Breast epithelium (tissue), 4 donors: ENCODE results near the gene TP53BP2. TPM values are rescaled to one million over a fixed set of nuclear protein-coding genes. Genes with fewer than 3 reads are reported as not detected.
"Not testable (repeated sequence)": the region's sequence is repeated elsewhere in the genome, so short reads cannot be mapped to it uniquely, and the experiment has no call there.

Experiments
- DNase-seq, 2 donors: peaks; one replicate each; pipeline ENCODE4 v3.0.0-alpha.2; 2019; ENCODE audit warnings: low spot score in 2 of 2
- H3K27ac ChIP-seq, 2 donors: fragments of 200-600 bp; sonication (generic) in 1 of 2; one replicate each; pipeline ENCODE4 v1.5.1; 2016 to 2019; ENCODE audit warnings: mild to moderate bottlenecking in 1 of 2
- H3K27me3 ChIP-seq, 2 donors: fragments of 200-600 bp; sonication (generic) in 1 of 2; one replicate each; pipeline versions ENCODE4 v1.5.1 to v1.6.0; 2017 to 2019; ENCODE audit warnings: control low read depth in 1 of 2, mild to moderate bottlenecking in 1 of 2
- H3K36me3 ChIP-seq: fragments of 200-600 bp; one replicate; pipeline ENCODE4 v1.5.1; 2019
- H3K4me1 ChIP-seq, 2 donors: fragments of 200-600 bp; sonication (generic); one replicate each; pipeline ENCODE4 v1.5.1; 2016 to 2019; ENCODE audit warnings: control low read depth in 1 of 2
- H3K4me3 ChIP-seq, 3 donors: fragments of 200-600 bp; sonication (generic); 1 replicate in 2 of 3; 2 replicates in 1 of 3; pipeline ENCODE4 v1.5.1; 2016 to 2019; ENCODE audit warnings: mild to moderate bottlenecking in 3 of 3, moderate library complexity in 2 of 3
- H3K9me3 ChIP-seq, 2 donors: fragments of 200-600 bp; sonication (generic) in 1 of 2; one replicate each; pipeline ENCODE4 v1.5.1; 2016 to 2019; ENCODE audit warnings: control low read depth in 1 of 2
- CTCF ChIP-seq, 3 donors: fragments of 450-650 bp; IDR thresholded peaks; one replicate each; pipeline ENCODE4 v1.5.1; 2016 to 2017; ENCODE audit warnings: antibody characterized with exemption in 3 of 3, mild to moderate bottlenecking in 3 of 3, moderate library complexity in 3 of 3
- POLR2A ChIP-seq: fragments of 450-650 bp; IDR thresholded peaks from one replicate; pipeline ENCODE4 v1.6.1; 2016; ENCODE audit warnings: antibody characterized with exemption, mild to moderate bottlenecking, moderate library complexity
- POLR2AphosphoS5 ChIP-seq, 3 donors: sonication (generic); formaldehyde crosslinking; IDR thresholded peaks; one replicate each; pipeline ENCODE4 v1.6.1; 2017; ENCODE audit warnings: antibody characterized with exemption in 3 of 3
- intact Hi-C: fragments of 100-400 bp; cut with DNase I; formaldehyde crosslinking; loops from one replicate; pipeline ENCODE4 v1.15.1; 2023; ENCODE audit warnings: low total_unique reads
- total RNA-seq, 3 donors: library from RNA; depleted of rRNA; stranded (reverse); fragments of >200 nt; gene quantifications; one replicate each; pipeline ENCODE4 v1.1.0, GENCODE V29; 2016

TP53BP2 gene
- total RNA-seq, 3 donors from 2014 or later = 31.4 to 46.8 (median 38.0) TPM

GRCh38 chr1:223870617-223871574 lies 25.1 kb upstream of the TP53BP2 start:
- no peaks in the 10 kb centered on the region for H3K27me3 ChIP-seq
- intact Hi-C loops = no loop called here
- no peaks in the 10 kb centered on the region for H3K9me3 ChIP-seq
- TF ChIP-seq POLR2A = no peak
- no peak for TF ChIP-seq POLR2AphosphoS5 (IDR thresholded peaks at IDR 0.05)
- no peak for TF ChIP-seq CTCF (IDR thresholded peaks at IDR 0.05)
- H3K4me3 ChIP-seq = no peak overlapping the region
- DNase-seq = no peak
- no peak overlapping the region for H3K27ac ChIP-seq
- no peaks in the 10 kb centered on the region for H3K4me1 ChIP-seq
- no peaks in the 10 kb centered on the region for H3K36me3 ChIP-seq

DNA sequence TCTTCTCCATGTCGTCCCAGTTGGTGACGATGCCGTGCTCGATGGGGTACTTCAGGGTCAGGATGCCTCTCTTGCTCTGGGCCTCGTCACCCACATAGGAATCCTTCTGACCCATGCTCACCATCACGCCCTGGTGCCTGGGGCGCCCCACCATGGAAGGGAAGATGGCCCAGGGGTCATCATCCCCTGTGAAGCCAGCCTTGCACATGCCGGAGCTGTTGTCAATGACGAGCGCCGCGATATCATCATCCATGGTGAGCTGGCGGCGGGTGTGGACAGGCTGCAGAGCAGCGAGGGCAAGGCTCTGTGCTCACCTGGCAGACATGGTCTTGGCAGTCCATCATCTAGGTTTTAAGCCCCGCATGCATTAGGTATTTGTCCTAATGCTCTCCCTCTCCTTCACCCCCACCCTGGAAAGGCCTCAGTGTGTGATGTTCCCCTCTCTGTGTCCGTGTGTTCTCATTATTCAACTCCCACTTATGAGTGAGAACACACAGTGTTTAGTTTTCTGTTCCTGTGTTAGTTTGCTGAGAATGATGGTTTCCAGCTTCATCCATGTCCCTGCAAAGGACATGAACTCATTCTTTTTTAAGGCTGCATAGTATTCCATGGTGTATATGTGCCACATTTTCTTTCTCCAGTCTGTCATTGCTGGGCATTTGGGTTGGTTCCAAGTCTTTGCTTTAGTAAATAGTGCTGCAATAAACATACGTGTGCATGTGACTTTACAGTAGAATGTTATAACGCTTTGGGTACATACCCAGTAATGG lies 19.0 kb upstream of the TP53BP2 start:
- H3K27ac ChIP-seq, H3K36me3 ChIP-seq, H3K27me3 ChIP-seq, H3K9me3 ChIP-seq, H3K4me3 ChIP-seq, intact Hi-C loops, H3K4me1 ChIP-seq, DNase-seq: not testable (repeated sequence)

DNA sequence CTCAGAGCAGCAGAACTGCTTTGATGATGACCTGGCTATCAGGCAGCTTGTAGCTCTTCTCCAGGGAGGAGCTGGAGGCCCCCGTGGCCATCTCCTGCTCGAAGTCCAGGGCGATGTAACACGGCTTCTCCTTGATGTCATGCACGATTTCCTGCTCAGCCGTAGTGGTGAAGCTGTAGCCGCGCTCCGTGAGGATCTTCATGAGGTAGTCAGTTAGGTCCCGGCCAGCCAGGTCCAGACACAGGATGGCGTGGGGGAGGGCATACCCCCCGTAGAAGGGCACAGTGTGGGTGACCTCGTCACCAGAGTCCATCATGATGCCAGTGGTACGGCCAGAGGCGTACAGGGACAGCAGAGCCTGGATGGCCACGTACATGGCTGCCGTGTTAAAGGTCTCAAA lies 18.3 kb upstream of the TP53BP2 start:
- TF ChIP-seq CTCF (IDR thresholded peaks at IDR 0.05) (no peak), POLR2A (no peak), POLR2AphosphoS5 (IDR thresholded peaks at IDR 0.05) (no peak)
- DNase-seq = no peak
- intact Hi-C loops = no loop called here
- no peak overlapping the region for H3K4me3 ChIP-seq
- no peaks in the 10 kb centered on the region for H3K36me3 ChIP-seq
- no peaks in the 10 kb centered on the region for H3K9me3 ChIP-seq
- no peak overlapping the region for H3K27ac ChIP-seq
- H3K27me3 ChIP-seq = no peaks in the 10 kb centered on the region
- H3K4me1 ChIP-seq = no peaks in the 10 kb centered on the region

- intact Hi-C loops = no loop called here
- no peak for DNase-seq
- no peaks in the 10 kb centered on the region for H3K4me1 ChIP-seq
Measured at GRCh38 chr1:223861904-223862303, 16.2 kb upstream of the TP53BP2 start.

DNA sequence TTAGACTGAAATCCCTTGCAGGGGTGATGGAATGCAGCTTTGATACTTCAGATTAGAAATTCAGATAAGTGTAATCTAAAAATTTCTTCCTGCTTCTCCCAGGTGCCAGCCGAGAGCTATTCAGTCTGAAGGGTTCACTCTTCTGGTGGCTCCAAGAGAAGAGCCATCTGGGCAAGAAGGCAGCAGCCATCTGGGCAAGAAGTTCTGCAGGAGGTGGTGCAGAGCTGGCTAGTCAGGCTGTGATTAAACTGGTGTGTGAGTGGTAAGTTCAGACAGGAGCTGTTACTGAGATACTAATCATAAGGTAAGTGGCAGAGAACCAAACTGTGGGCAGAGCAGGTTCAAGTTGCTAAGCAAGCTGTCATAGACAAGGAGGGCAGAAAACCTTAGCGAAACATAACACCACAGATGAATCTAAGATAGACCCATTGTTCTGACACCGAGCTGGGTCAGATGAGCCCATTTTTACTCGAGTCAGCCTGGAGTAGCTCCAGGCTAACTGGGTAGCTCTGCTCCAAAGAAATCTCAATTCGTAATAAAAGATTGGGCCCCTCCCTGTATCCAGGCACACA lies 14.4 kb upstream of the TP53BP2 start:
- DNase-seq = no peak
- Histone ChIP-seq H3K27ac (no peak overlapping the region), H3K4me1 (no peaks in the 10 kb centered on the region), H3K27me3 (no peaks in the 10 kb centered on the region), H3K36me3 (no peaks in the 10 kb centered on the region), H3K4me3 (no peak overlapping the region), H3K9me3 (no peaks in the 10 kb centered on the region)
- intact Hi-C loops = no loop called here
- TF ChIP-seq CTCF (IDR thresholded peaks at IDR 0.05) (no peak), POLR2AphosphoS5 (IDR thresholded peaks at IDR 0.05) (no peak), POLR2A (no peak)

More at GRCh38 chr1:223861904-223862303, 16.2 kb upstream of the TP53BP2 start:
- Histone ChIP-seq H3K27ac (no peak overlapping the region), H3K9me3 (no peaks in the 10 kb centered on the region), H3K4me3 (no peak overlapping the region), H3K27me3 (no peaks in the 10 kb centered on the region), H3K36me3 (no peaks in the 10 kb centered on the region)
- no peak for TF ChIP-seq CTCF (IDR thresholded peaks at IDR 0.05)
